Endodermal cell (in vitro differentiated cells): ENCODE results near the gene GAREM2. TPM values are rescaled to one million over a fixed set of nuclear protein-coding genes. Genes with fewer than 3 reads are reported as not detected.

Experiments used
- DNase-seq: peaks from one replicate; pipeline ENCODE4 v3.0.0-alpha.2; 2017
- H3K27ac ChIP-seq: 2 replicates; pipeline ENCODE4 v1.5.1; 2013; ENCODE audit warnings: mild to moderate bottlenecking, low read depth, low read length, moderate library complexity
- H3K27me3 ChIP-seq: 2 replicates; pipeline ENCODE4 v1.6.1; 2013; ENCODE audit warnings: mild to moderate bottlenecking, low read length, moderate library complexity; ENCODE audit not compliant: insufficient read depth, control insufficient read depth, poor library complexity, severe bottlenecking
- H3K36me3 ChIP-seq: 2 replicates; pipeline ENCODE4 v1.7.0; 2013; ENCODE audit warnings: mild to moderate bottlenecking, low read length, moderate library complexity; ENCODE audit not compliant: control insufficient read depth, insufficient read depth
- H3K4me1 ChIP-seq: one replicate; pipeline ENCODE4 v1.7.0; 2013; ENCODE audit warnings: low read length; ENCODE audit not compliant: control insufficient read depth, insufficient read depth
- H3K4me3 ChIP-seq: 2 replicates; pipeline ENCODE4 v1.5.1; 2013; ENCODE audit warnings: mild to moderate bottlenecking, low read length, moderate library complexity
- H3K9ac ChIP-seq: 2 replicates; pipeline ENCODE4 v1.6.1; 2013; ENCODE audit warnings: mild to moderate bottlenecking, low read length, moderate library complexity; ENCODE audit not compliant: poor library complexity, severe bottlenecking; ENCODE audit errors: extremely low read depth
- H3K9me3 ChIP-seq: 2 replicates; pipeline ENCODE4 v1.6.1; 2013; ENCODE audit warnings: mild to moderate bottlenecking, low read length, moderate library complexity; ENCODE audit not compliant: control insufficient read depth
- H3K27ac Mint-ChIP-seq: 2 replicates; pipeline ENCODE4 v1.8.0; 2020; ENCODE audit warnings: mixed read lengths
- H3K27me3 Mint-ChIP-seq: 2 replicates; pipeline ENCODE4 v1.8.0; 2021; ENCODE audit warnings: mild to moderate bottlenecking, mixed read lengths; ENCODE audit not compliant: insufficient read depth
- H3K36me3 Mint-ChIP-seq: 2 replicates; pipeline ENCODE4 v1.8.0; 2020; ENCODE audit warnings: low read depth, mixed read lengths
- H3K4me1 Mint-ChIP-seq: 2 replicates; pipeline ENCODE4 v1.8.0; 2020; ENCODE audit warnings: mixed read lengths
- H3K4me3 Mint-ChIP-seq: 2 replicates; pipeline ENCODE4 v1.8.0; 2020; ENCODE audit warnings: mild to moderate bottlenecking, moderate library complexity, mixed read lengths
- H3K9me3 Mint-ChIP-seq: 2 replicates; pipeline ENCODE4 v1.8.0; 2020; ENCODE audit warnings: mild to moderate bottlenecking, mixed read lengths
- WGBS, 2 experiments: methylation state at CpG; one replicate each; pipeline versions ENCODE4 v1.1.5 to v1.1.7; 2013; ENCODE audit warnings: missing lambda C conversion rate in 2 of 2, mixed read lengths in 1 of 2; ENCODE audit not compliant: insufficient coverage in 1 of 2, insufficient read length in 1 of 2; 5-methylcytosine and 5-hydroxymethylcytosine counted together
- total RNA-seq, 2 donors: library from RNA; stranded (reverse); fragmentation: NEBNext Ultra II Directional in 1 of 2; extraction: Animal tissue kit (Norgen Biotek cat#: 25700) in 1 of 2; gene quantifications; 2 replicates in 1 of 2; 3 replicates in 1 of 2; pipeline ENCODE4 v1.2.1, GENCODE V29; 2021
- TF ChIP-seq, protein P1 (sequence below): fragments of 200-600 bp; sonication (generic); conservative IDR thresholded peaks from 2 replicates; pipeline ENCODE4 v1.5.0; 2021; ENCODE audit warnings: antibody characterized with exemption, mild to moderate bottlenecking

Gene GAREM2
- total RNA-seq, 2 donors from 2014 or later: 6.0 to 8.1 TPM

DNA sequence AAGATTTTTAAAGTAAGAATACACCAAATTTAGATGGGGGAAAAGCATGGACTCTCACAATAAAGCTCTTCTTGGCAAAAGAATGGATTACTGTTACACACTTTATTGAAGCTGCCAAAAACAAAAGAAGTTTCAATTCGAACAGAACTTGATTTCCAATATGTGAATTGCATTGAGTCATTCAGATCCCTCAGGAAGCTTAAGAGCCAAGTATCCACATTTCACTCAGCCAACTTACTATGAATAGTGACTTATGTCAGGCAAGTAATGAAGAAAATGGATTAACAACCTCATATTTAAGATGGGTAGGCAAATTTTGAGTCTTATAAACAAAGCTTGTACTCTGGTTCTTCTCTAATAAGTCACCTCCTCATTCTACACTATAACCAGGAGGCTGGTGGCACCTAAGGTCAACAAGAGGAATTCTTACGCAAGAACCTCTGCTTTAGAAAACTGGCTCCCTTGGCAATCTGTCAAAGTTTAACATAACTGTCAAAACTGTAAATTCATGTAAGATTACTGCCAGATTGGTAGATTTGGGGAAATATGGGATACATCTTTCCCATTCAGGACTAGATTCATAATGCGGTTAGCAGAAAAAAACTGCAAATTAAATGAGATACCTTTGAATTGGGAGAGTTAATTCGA lies 65.5 kb downstream of the GAREM2 start:
- no peak for DNase-seq
- Mint-ChIP-seq H3K27me3 (no peaks in the 10 kb centered on the region), H3K36me3 (peaks cover 36% of the 10 kb centered on the region), H3K27ac (no peak overlapping the region), H3K4me1 (peaks cover 27% of the 10 kb centered on the region), H3K9me3 (no peaks in the 10 kb centered on the region), H3K4me3 (no peak overlapping the region)
- no peak overlapping the region for H3K4me3 ChIP-seq
- H3K4me1 ChIP-seq: peaks cover 3% of the 10 kb centered on the region
- H3K36me3 ChIP-seq: peaks cover 53% of the 10 kb centered on the region
- WGBS, 2 experiments: 91 to 92% methylated on average over 3 to 4 of the region's 4 CpGs
- TF ChIP-seq, protein P1, sequence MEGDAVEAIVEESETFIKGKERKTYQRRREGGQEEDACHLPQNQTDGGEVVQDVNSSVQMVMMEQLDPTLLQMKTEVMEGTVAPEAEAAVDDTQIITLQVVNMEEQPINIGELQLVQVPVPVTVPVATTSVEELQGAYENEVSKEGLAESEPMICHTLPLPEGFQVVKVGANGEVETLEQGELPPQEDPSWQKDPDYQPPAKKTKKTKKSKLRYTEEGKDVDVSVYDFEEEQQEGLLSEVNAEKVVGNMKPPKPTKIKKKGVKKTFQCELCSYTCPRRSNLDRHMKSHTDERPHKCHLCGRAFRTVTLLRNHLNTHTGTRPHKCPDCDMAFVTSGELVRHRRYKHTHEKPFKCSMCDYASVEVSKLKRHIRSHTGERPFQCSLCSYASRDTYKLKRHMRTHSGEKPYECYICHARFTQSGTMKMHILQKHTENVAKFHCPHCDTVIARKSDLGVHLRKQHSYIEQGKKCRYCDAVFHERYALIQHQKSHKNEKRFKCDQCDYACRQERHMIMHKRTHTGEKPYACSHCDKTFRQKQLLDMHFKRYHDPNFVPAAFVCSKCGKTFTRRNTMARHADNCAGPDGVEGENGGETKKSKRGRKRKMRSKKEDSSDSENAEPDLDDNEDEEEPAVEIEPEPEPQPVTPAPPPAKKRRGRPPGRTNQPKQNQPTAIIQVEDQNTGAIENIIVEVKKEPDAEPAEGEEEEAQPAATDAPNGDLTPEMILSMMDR: no peak
- no peak overlapping the region for H3K9ac ChIP-seq
- H3K27ac ChIP-seq: no peak overlapping the region
- H3K27me3 ChIP-seq: no peaks in the 10 kb centered on the region
- peaks cover 6% of the 10 kb centered on the region for H3K9me3 ChIP-seq

Other genes starting within 250 kb of the GAREM2 start
- gene KIF3C, start 190.6 kb upstream of the GAREM2 start, total RNA-seq: 10 to 100 TPM; 42.9 to 51.4 TPM
- 100 to 1,000 TPM; 115 to 121 TPM for gene RAB10, start 139.0 kb upstream of the GAREM2 start, total RNA-seq
- gene HADHA, start 71.5 kb downstream of the GAREM2 start, total RNA-seq: 10 to 100 TPM; 83.8 to 86.7 TPM
- 10 to 100 TPM; 37.8 to 41.0 TPM for gene HADHB, start 71.9 kb downstream of the GAREM2 start, total RNA-seq
- 10 to 100 TPM; 59.3 to 77.1 TPM for gene SELENOI, start 173.1 kb downstream of the GAREM2 start, total RNA-seq
- gene ADGRF3, start 173.7 kb downstream of the GAREM2 start, total RNA-seq: under 1 TPM; 0.35 to 0.93 TPM
- gene DRC1, start 228.8 kb downstream of the GAREM2 start, total RNA-seq: under 1 TPM; 0.33 to 0.48 TPM